HepG2 (cell line): ENCODE data around the gene BEGAIN. TPM values are rescaled to one million over a fixed set of nuclear protein-coding genes. Genes with fewer than 3 reads are reported as not detected.

Source experiments
- ATAC-seq: fragments of 200-7000 bp; cut with Tn5 transposase; 3 replicates; pipeline ENCODE4 v1.9.1; 2020; ENCODE audit warnings: mild to moderate bottlenecking, moderate library complexity
- BruUV-seq: library from RNA; stranded (reverse); fragments of 400-500 nt; replicated peaks from 2 replicates; lab custom pipeline; 2021; lab: Mats Ljungman, UMichigan
- CTCF ChIA-PET: fragments of 300-600 bp; formaldehyde crosslinking; extraction: SDS; loops from one replicate; lab custom pipeline; 2021; ENCODE audit warnings: low total read pairs, inconsistent platforms, low intra/inter-chr PET ratio; lab: Yijun Ruan, JAX
- POLR2A ChIA-PET: fragments of 350-600 bp; sonication (Branson Sonifier 250); formaldehyde crosslinking; loops from one replicate; lab custom pipeline; 2020; ENCODE audit warnings: antibody characterized with exemption, inconsistent platforms; lab: Yijun Ruan, JAX
- DNase-seq: peaks from one replicate; pipeline ENCODE4 v3.0.0-alpha.2; 2015; ENCODE audit warnings: low spot score
- FAIRE-seq: peaks from 3 replicates; lab custom pipeline; 2011; peaks lifted over from hg19 to GRCh38; lab: Jason Lieb, UNC
- H2AFZ ChIP-seq: one replicate; pipeline ENCODE4 v1.6.1; 2011; ENCODE audit warnings: low read length, inconsistent platforms
- H3K27ac ChIP-seq: fragments of 300-600 bp; 3 replicates; pipeline ENCODE4 v1.8.0; 2011; ENCODE audit warnings: mixed run types, mild to moderate bottlenecking, mixed read lengths, low read length, inconsistent platforms; ENCODE audit not compliant: insufficient read depth; ENCODE audit errors: extremely low read length
- H3K27me3 ChIP-seq, 2 experiments: fragments of 200-600 bp in 1 of 2; 2 replicates in 1 of 2; 3 replicates in 1 of 2; pipeline versions ENCODE4 v1.6.0 to v1.8.0; 2011; ENCODE audit warnings: low read length in 2 of 2, mild to moderate bottlenecking in 2 of 2, moderate library complexity in 2 of 2, inconsistent platforms in 1 of 2; ENCODE audit not compliant: insufficient read depth in 2 of 2, control insufficient read depth in 1 of 2
- H3K36me3 ChIP-seq, 2 experiments: fragments of 200-600 bp in 1 of 2; replicated peaks in 1 of 2; 2 replicates in 1 of 2; 3 replicates in 1 of 2; pipeline versions ENCODE4 v1.5.1 to v1.8.0; 2011; ENCODE audit warnings: low read length in 2 of 2, inconsistent platforms in 1 of 2; ENCODE audit not compliant: insufficient read depth in 2 of 2, control insufficient read depth in 1 of 2
- H3K4me1 ChIP-seq: 2 replicates; pipeline ENCODE4 v1.5.1; 2012; ENCODE audit warnings: low read length, inconsistent platforms; ENCODE audit not compliant: insufficient read depth
- H3K4me2 ChIP-seq: 2 replicates; pipeline ENCODE4 v1.6.0; 2011; ENCODE audit warnings: low read depth, low read length, inconsistent platforms
- H3K4me3 ChIP-seq, 3 experiments: fragments of 200-600 bp in 1 of 3; sonication (generic), shearing (Covaris generic) in 1 of 3; replicated peaks in 1 of 3; 2 replicates each; pipeline ENCODE4 v1.5.1; 2011 to 2016; ENCODE audit warnings: low read length in 3 of 3, inconsistent platforms in 2 of 3, low read depth in 2 of 3, mild to moderate bottlenecking in 2 of 3, control low read depth in 1 of 3, mixed read lengths in 1 of 3; ENCODE audit not compliant: insufficient read depth in 1 of 3
- H3K79me2 ChIP-seq: one replicate; pipeline ENCODE4 v1.6.1; 2011; ENCODE audit warnings: low read length, inconsistent platforms; ENCODE audit not compliant: insufficient read depth
- H3K9ac ChIP-seq: 2 replicates; pipeline ENCODE4 v1.6.0; 2011; ENCODE audit warnings: mild to moderate bottlenecking, low read depth, low read length, inconsistent platforms; ENCODE audit not compliant: insufficient read depth
- H3K9me3 ChIP-seq: 2 replicates; pipeline ENCODE4 v1.5.1; 2012; ENCODE audit warnings: mild to moderate bottlenecking, low read length
- H4K20me1 ChIP-seq: 2 replicates; pipeline ENCODE4 v1.6.0; 2011; ENCODE audit warnings: inconsistent platforms, mild to moderate bottlenecking, low read length, moderate library complexity; ENCODE audit not compliant: insufficient read depth
- JDP2 ChIP-seq: sonication (generic); formaldehyde crosslinking; IDR thresholded peaks from 2 replicates; pipeline ENCODE4 v1.8.1; 2022; ENCODE audit warnings: missing genetic modification reagents, borderline replicate concordance
- TGIF2 ChIP-seq: IDR thresholded peaks from 2 replicates; pipeline ENCODE4 v1.6.1; 2016; ENCODE audit warnings: control low read depth, missing compliant biosample characterization
- ZBTB40 ChIP-seq, 2 experiments: fragments of 450-650 bp in 1 of 2; sonication (generic) in 1 of 2; formaldehyde crosslinking in 1 of 2; IDR thresholded peaks; 2 replicates each; pipeline versions ENCODE4 v1.6.1 to v1.8.0; 2016 to 2022; ENCODE audit warnings: antibody characterized with exemption in 1 of 2, mild to moderate bottlenecking in 1 of 2, missing genetic modification reagents in 1 of 2
- ZFAT ChIP-seq: sonication (generic); formaldehyde crosslinking; conservative IDR thresholded peaks from 2 replicates; pipeline ENCODE4 v1.8.1; 2023; ENCODE audit warnings: missing genetic modification reagents, inconsistent platforms
- ZNF609 ChIP-seq: sonication (generic); formaldehyde crosslinking; IDR thresholded peaks from 2 replicates; pipeline ENCODE4 v1.4.0; 2020; ENCODE audit warnings: mild to moderate bottlenecking, missing genetic modification reagents, borderline replicate concordance
- WGBS: methylation state at CpG from one replicate; pipeline ENCODE4 v1.1.6; 2017; ENCODE audit warnings: low lambda C conversion rate; 5-methylcytosine and 5-hydroxymethylcytosine counted together
- in situ Hi-C: cut with HindIII; loops from 2 replicates; pipeline ENCODE4 v1.10.0; 2017; ENCODE audit warnings: low pct_unique_long_range_greater_than_20kb; ENCODE audit not compliant: extremely low pct_ligation_motif_present
- intact Hi-C: fragments of 100-400 bp; cut with micrococcal nuclease; formaldehyde crosslinking; loops from one replicate; pipeline ENCODE4 v1.10.0; 2022; ENCODE audit not compliant: unreplicated experiment
- polyA plus RNA-seq, 8 experiments: library from polyadenylated mRNA; depleted of rRNA in 3 of 8; stranded (reverse) in 7 of 8; unstranded in 1 of 8; fragments of >200 nt; fragmentation: Illumina TruSeq in 4 of 8; extraction: Trizol in 4 of 8; gene quantifications; 2 replicates each; pipeline versions ENCODE4 v1.2.1 to v1.2.3, GENCODE V29; 2011 to 2016; ENCODE audit warnings: low read depth in 4 of 8, missing spikeins in 1 of 8, mixed read lengths in 1 of 8; ENCODE audit not compliant: insufficient read depth in 1 of 8
- total RNA-seq, 5 experiments: library from RNA; depleted of rRNA; stranded (reverse); fragments of >200 nt; fragmentation: Illumina TruSeq; extraction: Trizol; gene quantifications; 2 replicates each; pipeline ENCODE4 v1.2.3, GENCODE V29; 2016; ENCODE audit warnings: low read depth in 1 of 5
- TF ChIP-seq, protein P1 (sequence below): sonication (generic); IDR thresholded peaks from 2 replicates; pipeline ENCODE4 v1.6.1; 2016; ENCODE audit warnings: low read depth, borderline replicate concordance
- TF ChIP-seq, protein P2 (sequence below): sonication (generic); formaldehyde crosslinking; IDR thresholded peaks from 2 replicates; pipeline ENCODE4 v1.5.1; 2020; ENCODE audit warnings: mild to moderate bottlenecking, moderate library complexity, missing genetic modification reagents

Gene BEGAIN
- total and polyA plus RNA-seq, 2 of the 13 experiments (the other 11 are each of a cell fraction or from before 2014, with no cell fraction given): not detected

DNA sequence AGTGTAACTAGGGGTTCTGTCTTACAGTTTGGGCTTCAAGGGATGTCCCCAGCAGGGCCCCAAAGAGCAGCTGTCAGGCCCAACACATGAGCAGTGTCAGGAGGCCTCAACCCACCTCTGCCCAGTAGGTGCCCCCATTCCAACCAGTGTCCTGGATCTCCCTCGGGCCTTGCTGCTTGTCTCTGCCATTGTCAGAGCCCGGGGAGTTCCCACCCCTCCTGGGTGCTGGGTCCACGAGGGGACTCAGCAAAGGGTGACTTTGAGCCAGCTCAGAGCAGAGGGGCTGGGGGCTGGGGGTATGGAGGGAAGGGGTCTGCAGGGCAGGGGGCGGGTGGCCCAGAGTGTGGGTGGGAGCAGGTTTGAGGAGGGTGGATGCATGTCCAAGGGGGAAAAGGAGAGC lies 18.0 kb upstream of the BEGAIN start:
- Histone ChIP-seq H3K27ac (no peak overlapping the region), H3K9ac (no peak overlapping the region), H3K27me3 (peaks cover 5 to 50% of the 10 kb centered on the region in 2 experiments; a peak in 4 of 5 replicates), H3K79me2 (no peaks in the 10 kb centered on the region), H3K36me3 (no peaks in the 10 kb centered on the region), H3K4me2 (no peak overlapping the region), H3K4me3 (no peak overlapping the region), H2AFZ (no peak overlapping the region), H3K4me1 (no peaks in the 10 kb centered on the region), H4K20me1 (no peaks in the 10 kb centered on the region), H3K9me3 (no peaks in the 10 kb centered on the region)
- POLR2A ChIA-PET: no interaction called here
- FAIRE-seq (no peak), ATAC-seq (no peak), DNase-seq (no peak)
- WGBS: 0% methylated on average over 4 of the region's 4 CpGs
- in situ Hi-C loops: no loop called here
- intact Hi-C loops: no loop called here
- BruUV-seq: no TSS peak
- CTCF ChIA-PET: no interaction called here
- TF ChIP-seq ZFAT (CRISPR knock-in tag): no peak
- no peak for TF ChIP-seq ZNF609 (CRISPR knock-in tag)
- no peak for TF ChIP-seq TGIF2 (CRISPR knock-in tag)
- no peak for TF ChIP-seq JDP2
- no peak for TF ChIP-seq ZBTB40 (IDR thresholded peaks at IDR 0.05)
- no peak for TF ChIP-seq ZBTB40 (CRISPR knock-in tag; IDR thresholded peaks at IDR 0.05)
- TF ChIP-seq, protein P1, sequence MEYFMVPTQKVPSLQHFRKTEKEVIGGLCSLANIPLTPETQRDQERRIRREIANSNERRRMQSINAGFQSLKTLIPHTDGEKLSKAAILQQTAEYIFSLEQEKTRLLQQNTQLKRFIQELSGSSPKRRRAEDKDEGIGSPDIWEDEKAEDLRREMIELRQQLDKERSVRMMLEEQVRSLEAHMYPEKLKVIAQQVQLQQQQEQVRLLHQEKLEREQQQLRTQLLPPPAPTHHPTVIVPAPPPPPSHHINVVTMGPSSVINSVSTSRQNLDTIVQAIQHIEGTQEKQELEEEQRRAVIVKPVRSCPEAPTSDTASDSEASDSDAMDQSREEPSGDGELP: no peak
- TF ChIP-seq, protein P2, sequence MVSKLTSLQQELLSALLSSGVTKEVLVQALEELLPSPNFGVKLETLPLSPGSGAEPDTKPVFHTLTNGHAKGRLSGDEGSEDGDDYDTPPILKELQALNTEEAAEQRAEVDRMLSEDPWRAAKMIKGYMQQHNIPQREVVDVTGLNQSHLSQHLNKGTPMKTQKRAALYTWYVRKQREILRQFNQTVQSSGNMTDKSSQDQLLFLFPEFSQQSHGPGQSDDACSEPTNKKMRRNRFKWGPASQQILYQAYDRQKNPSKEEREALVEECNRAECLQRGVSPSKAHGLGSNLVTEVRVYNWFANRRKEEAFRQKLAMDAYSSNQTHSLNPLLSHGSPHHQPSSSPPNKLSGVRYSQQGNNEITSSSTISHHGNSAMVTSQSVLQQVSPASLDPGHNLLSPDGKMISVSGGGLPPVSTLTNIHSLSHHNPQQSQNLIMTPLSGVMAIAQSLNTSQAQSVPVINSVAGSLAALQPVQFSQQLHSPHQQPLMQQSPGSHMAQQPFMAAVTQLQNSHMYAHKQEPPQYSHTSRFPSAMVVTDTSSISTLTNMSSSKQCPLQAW (CRISPR knock-in tag): no peak
